Stimulated activated CD4-positive, alpha-beta T cell treated with anti-CD3 and anti-CD28 coated beads, Interleukin-2, amount 100 ng/mL, for 4 hours (primary cell): Measurements from ENCODE around the gene DACH1.
"Not testable (repeated sequence)": the region's sequence is repeated elsewhere in the genome, so short reads cannot be mapped to it uniquely, and the experiment has no call there.

Source experiments
- DNase-seq: peaks from one replicate; pipeline ENCODE4 v3.0.0-alpha.2; 2020; ENCODE audit warnings: low read depth

The DACH1 gene

GRCh38 chr13:71828564-71828963 lies 38.4 kb downstream of the DACH1 start:
- no peak for DNase-seq

- no peak for DNase-seq
These were observed 38.9 kb downstream of the DACH1 start for GRCh38 chr13:71828117-71828516.

DNA sequence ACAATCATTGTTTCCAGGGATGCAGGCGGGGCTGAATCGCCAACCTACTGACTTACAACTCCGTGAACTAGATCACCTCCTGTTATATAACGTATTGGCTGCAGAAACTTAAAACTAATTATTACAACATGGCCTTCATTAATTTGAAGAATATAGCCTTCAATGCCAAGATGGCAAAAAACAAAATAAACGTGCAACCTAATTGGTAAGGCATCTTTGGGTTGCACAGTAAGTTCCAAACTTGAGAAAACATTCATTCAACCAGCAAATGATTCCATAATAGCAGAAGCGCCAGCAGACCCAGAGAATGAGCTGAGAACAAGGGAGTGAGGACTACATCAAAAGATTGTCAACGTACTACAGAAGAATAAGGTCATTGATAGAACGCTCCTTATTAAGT lies 39.8 kb downstream of the DACH1 start:
- DNase-seq, result no peak

- DNase-seq, result no peak
These were observed 46.3 kb downstream of the DACH1 start for GRCh38 chr13:71820699-71821098.

DNA sequence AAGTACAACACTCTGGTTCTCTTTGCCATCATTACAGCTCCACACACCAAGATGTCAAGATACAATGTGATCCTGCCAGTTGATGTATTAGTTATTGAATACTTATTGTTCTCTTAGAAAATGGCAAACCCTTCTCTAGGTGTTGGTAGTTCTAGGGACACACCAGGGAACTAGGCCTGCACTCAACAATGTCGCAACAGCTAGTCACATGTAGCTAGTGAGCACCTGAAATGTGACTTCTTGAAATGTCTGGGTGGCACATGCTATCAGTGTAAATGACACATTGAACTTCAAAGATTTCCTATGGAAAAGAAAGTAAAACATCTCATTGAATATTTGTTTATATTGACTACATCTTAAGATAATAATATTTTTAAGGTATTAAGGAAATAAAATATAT lies 49.7 kb downstream of the DACH1 start:
- no peak for DNase-seq

GRCh38 chr13:71814806-71815360 lies 52.1 kb downstream of the DACH1 start:
- no peak for DNase-seq

GRCh38 chr13:71813187-71813586 lies 53.8 kb downstream of the DACH1 start:
- DNase-seq, result no peak

- no peak for DNase-seq
These were observed 55.7 kb downstream of the DACH1 start for GRCh38 chr13:71811344-71811743.

DNA sequence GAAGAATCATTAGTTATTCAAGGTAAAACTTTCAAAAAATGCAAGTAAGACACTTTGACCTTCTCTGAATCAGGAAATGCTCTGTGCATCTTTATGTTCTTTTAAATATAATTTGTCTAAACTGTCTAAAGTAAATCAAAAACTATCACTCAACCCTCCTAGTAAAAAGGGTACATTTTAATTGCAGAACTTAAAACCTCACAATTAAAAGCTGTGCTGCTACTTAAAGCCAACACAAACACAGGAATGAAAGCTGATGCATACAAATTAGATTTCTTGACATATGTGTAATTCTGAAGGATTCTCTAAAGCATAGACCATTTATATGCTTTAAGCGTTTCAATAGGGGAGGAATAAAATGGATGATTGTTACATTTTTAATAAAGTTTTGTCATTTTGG lies 58.3 kb downstream of the DACH1 start:
- no peak for DNase-seq

- DNase-seq, result no peak
These were observed 60.1 kb downstream of the DACH1 start for GRCh38 chr13:71806886-71807285.

DNA sequence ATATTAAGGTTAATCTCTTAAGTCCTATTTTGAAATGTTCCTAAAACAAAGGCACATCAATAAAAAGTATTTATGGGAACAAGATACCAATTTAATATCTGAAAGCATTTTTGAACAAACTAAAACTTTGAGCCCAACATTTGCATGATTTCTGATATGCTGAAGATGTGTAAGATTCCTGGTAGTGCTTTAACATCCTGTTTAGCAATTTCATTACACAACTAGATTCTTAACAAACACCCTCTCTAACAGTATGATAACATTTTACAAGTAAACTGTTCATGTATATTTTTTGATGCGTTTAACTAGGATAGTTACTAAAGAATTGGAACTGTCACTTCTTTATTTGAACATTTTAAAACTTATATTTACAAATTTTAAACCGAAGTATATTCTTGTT lies 63.9 kb downstream of the DACH1 start:
- DNase-seq, result no peak

DNA sequence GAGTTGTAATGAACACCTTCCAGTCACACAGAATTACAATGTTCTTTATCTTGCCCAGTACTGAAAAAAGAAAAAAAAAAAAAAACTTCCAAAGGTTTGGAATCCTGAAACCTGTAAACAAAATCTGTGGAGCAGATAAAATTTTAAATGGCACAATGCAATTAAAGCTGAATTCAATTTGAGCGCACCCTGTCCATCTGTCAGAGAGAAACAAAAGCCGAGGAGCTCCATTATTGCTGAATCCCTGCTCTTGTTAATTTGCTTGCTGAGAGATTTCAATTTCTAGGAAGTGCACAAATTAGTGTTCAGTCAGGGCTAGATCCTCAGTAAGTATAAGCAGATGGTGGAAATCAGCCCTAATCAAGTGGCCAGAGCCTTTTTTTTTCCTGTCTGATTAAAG lies 65.2 kb downstream of the DACH1 start:
- no peak for DNase-seq

DNA sequence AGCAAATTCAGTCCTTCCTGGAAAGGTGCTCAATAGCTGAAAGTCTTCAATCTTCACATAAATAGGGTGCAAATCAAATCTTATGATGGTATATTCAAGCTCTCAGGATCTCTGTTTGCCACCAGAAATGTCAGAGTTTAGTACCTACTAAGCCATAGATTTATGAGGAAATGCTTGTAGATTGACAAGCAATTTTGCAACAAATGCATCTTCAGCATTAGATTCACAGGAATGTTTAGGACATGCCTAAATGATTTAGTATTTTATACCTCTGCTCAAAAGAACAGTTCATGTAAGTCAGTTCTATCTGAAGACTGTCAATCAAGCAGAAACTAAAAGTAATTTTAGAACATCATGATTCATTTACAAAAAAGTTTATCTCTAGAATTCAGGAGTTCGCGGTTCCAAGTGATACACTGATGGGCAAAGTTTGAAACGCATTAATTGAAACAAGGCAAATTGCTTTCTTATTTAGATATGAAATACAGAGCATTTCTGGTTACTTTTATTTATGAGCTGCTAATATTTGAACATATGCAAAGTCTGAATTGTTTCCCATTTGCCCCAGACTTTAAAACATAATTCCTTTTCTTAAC lies 65.7 kb downstream of the DACH1 start:
- no peak for DNase-seq

- DNase-seq, result no peak
These were observed 67.7 kb downstream of the DACH1 start for GRCh38 chr13:71799324-71799723.

DNA sequence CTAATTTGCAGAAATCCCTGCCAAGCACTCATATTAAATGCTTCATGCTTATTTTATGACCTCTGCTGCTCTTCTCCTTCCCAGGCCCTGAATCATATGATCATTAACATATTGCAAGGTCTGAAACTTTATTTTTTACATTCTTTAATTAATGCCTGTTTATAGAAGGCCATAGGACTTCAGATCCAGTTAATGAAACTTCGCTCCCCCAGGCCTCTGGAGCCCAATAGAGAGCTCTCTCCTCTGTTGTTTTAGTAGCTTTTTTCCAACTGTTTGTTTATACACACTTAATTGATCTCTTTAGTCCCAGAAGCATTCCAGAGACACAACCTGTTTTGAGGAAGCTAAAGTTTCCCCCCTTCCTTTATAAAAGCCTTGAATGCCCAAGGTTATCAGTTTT lies 68.3 kb downstream of the DACH1 start:
- DNase-seq, result no peak

- DNase-seq, result no peak
These were observed 69.5 kb downstream of the DACH1 start for GRCh38 chr13:71797517-71797916.

- no peak for DNase-seq
These were observed 77.2 kb downstream of the DACH1 start for GRCh38 chr13:71789693-71790329.

DNA sequence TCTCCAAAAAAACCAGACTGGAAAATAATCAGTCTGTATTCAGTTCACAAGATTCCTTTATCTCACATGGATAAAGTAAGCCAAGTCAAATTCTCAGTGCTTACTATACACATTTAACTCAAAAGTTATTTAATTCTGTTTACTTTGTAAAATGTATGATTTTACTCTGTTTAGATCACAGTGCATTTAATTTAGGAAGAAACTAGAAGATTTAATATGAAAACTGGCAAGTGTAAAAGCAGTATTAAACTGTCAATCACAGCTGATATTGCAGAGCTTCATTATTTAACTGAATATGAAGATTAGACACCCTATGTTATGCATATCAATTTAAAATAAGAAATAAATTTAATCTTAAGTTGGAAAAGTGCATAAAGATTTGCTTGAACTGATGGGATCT lies 78.0 kb downstream of the DACH1 start:
- DNase-seq, result no peak

GRCh38 chr13:71787414-71787813 lies 79.6 kb downstream of the DACH1 start:
- DNase-seq, result no peak

GRCh38 chr13:71786875-71787274 lies 80.1 kb downstream of the DACH1 start:
- DNase-seq, result no peak

DNA sequence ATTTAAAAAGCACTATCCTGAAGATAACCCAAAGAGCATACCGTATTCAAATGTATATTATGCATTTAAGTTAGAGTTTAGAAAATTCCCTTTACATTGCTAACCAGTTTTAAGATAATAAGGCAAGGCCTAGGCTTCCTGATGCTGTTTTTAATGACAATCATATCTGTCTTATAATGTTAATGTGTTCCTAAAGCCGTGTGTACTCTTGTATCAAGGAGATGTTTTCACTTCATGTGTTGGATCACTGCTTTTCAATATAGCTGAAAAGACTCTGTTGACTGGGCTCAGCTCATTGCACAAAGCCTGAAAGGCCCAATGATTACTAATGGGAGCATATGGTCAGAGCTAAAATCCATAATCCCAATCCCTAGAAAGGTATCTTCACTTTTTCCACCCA lies 81.6 kb downstream of the DACH1 start:
- DNase-seq, result no peak

GRCh38 chr13:71780546-71780945 lies 86.5 kb downstream of the DACH1 start:
- DNase-seq, result no peak

DNA sequence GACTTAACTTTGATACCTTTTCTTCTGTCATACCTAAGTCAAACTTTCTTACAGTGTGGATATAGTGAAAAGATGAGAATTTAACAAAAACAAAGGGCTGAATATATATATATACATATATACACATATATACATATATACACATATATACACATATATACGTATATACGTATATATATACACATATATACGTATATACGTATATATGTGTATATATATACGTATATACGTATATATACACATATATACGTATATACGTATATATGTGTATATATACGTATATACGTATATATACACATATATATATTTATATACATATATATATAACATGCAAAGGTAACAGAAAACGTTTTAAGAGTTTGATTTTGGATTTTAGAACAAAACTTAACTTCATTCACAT lies 88.0 kb downstream of the DACH1 start:
- DNase-seq, result not testable (repeated sequence)

DNA sequence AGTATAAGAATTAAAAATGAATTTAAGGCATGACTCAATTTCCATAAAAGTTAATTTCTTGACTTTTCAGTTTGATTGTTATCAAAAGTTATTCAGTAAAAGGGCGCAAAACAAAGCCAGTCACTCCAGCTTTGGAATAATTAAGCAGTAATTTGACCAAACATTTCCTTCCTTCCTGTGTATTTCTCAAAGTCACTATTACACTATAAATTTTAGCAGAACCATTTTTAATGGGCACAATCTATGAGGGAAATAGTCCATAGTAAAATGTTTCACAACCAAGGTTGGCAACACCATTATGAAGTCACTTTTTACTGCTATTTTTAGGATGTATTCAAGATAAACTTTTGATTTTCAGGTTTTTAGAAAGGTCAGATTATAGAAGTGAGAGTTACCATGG lies 91.0 kb downstream of the DACH1 start:
- DNase-seq, result no peak
